ENCODE data around the gene ALK.
A peak's percentile ranks its signal among the peaks of the same experiment; 100 is the strongest.

The ALK gene

DNA sequence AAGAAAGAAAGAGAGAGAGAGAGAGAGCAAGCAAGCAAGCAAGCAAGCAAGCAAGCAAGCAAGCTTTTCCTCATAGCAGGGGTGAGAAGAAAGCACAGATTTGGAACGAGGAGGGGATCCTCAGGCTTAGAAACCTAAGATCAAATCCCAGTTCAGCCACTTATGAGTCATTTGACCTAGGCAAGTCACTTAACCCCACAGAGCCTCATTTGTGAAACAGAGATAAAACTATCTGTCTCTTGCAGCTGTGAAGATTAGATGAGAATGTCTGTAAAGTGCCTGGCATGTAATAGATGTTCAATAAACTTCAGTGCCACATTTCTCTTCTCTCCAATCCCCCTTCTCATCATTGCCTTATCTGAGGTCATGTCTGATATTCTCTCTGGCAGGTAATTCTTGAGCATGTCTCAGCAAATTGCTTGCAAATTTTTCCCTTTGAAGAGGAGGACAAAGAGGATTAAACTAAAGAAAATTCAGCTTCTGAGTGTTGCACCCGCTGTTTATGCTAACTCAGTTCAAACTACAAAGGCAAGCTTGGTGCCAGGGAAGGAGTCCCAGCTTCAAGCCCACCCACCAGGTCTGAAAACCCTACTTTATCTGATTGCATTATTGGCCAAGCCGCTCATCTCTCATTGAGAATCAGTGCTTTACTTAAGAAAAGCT, 20.3 kb downstream of the ALK start:
- DNase-seq = no peak

DNA sequence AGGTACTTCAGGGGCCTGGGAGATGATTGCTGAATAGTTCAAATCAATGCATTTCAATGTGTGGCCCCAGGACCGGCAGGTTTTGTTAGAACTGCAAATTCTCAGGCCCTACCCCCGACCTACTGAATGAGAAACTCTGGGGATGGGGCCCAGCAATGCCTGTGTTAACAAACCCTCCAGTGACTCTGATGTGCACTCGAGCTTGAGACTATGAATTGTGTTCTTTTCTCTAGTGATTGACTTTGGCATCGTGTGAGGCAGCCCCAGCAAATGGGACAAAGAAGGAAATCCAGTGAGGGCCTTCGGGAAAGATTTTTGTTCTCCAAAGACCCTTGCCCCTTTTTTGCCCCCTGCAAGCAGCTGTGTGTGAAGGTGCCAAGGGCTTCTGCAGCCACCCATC, 22.4 kb downstream of the ALK start:
- DNase-seq = no peak

DNA sequence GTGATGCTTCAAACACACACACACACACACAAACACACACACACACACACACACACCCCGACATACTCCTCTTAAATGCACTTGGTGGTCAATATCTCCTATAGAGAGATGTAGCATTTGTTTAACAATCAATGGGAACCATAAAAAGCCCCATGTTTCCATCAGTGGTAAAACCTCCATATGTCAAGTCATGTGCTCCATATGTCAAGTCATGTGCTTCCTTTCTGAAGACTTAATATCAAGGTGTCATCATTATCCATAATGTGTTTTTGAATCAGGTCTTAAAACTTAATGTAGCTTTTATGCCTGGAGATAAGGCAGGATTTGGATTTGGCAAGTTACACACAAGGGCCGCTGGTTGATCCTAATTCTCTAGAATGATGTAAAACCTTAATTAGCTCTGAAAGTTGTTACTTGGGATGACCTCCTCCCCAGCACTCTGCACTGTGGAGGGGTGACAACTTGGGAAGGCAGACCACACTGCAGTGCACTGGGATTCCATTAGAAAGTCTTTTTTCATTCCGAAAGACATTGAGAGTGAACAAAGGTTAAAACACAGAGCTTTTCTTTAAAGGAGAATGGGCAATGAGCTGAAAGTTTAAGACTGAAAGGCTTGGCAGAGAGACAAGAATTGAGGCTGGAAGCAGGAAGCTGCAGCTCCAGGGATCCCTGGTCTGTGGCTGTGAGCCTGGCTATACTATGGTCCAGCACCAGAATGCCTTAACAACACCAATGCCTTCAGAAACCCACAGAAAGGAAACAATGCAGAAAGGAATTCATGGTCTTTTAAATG, 26.4 kb downstream of the ALK start:
- no peak for DNase-seq

DNA sequence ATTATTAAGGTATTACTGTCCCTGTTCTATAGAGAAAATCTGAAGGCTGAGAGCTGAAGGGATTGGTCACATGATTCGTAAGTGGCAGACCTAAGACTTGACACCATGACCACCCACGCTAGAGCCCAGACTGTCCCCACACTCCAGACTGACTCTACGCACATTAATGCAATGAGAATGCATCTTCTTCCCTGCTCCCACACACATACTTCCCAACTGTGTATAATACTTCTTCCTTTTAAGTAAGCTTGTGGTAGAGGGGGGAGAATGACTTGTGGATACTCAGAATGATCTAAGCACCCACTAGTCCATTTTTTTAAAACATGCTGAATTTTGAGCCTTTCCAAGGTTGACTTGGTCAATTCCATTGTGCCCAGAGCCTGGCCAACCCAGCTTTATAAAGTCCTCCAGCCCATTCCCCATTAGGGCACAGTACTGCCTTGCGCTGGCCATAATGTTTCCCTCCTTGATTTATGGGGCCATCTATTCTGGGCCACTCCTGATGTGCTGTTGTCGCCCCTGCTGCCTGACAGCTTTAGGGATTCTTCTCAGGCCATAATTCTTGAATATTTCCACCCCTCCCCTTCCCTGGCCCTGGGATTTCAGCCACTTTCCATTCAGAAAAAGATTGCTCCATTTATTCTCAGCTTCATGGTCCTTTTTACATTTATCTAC, 28.7 kb downstream of the ALK start:
- DNase-seq = no peak

DNA sequence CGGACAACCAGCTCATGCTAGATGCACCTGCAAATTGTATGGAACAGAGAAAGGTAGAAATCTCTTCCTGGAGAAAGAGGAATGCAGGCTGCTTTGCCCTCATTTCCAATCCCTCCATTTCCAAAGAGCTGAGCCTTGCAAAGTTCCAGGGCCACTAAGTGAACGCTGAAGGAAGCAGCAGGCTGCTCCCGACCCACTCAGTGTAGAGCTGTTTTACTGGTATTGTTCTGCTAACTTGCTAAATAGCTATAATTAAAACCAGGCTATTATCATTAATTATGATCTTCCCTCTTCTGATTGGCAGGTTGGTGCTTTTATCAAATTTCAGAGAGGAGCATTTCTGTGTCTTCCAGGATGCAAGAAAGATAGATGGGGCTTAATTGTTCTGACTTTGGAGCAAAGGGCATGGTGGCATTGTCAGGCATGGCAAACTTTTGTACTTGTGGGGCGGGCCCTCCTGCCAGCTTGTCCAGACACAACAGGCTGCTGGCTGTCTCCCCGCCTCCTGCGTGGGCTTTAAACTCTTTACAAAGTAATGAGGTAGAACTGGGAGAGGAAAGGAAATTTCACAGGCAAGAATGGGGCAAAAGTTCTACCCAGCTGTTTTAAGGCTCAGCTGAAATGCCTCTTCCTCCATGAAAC, 40.2 kb downstream of the ALK start:
- DNase-seq = no peak

DNA sequence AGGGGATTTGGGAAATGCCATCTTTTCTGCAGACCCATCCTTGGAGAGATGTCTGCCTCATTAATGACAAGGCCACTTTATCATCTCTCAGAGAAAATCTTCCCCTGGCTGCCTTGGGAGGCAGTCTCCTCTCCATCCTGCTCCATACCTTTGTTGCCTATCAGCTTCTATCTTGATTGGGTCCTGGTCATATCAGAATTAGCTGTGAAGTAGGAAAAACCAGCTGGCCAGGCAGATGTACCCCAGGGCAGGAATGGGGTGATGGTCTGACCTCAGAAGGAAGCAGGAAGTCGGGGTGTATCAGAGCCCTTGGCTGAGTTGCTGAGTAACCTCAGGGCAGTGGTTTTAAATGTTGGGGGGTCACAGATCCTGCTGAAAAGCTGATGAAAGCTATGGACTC, 41.3 kb downstream of the ALK start:
- no peak for DNase-seq

DNA sequence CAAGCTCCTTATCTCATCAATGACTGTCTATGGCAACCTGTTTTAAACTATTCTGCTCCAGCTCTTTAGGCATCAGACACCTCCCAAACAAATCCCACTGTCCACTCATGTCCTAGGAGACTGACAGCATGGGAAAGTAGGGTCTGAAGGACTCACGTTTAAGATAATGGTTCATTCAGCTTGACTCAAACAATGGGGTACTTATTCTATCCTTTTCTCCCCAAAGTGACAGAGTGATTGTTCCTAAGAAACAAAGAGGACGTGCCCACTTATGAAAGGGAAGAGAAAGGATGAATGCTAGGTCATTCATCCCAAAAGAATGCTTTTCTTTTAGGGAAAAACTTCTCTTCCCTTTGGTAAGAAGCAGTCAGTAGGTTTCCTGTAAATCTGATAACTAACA, 41.9 kb downstream of the ALK start:
- no peak for DNase-seq

DNA sequence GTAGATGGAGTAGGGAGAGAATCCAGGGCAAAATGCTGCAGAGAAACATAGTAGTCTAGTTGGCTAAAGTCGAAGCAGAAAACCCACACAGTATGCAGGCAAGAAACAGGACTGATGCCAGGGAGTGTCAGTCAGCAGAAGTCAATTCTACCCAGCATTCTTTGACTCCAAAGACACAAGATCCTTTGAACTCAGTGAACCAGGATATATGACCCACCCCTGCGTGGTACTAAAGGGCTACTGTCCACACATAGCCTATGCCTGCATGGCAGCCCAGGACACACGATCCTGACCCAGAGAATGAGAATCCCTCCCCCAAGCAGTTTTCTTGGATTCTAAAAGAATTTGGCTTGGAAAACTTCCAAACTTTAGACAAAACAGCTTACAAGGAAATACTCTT, 42.5 kb downstream of the ALK start:
- no peak for DNase-seq

DNA sequence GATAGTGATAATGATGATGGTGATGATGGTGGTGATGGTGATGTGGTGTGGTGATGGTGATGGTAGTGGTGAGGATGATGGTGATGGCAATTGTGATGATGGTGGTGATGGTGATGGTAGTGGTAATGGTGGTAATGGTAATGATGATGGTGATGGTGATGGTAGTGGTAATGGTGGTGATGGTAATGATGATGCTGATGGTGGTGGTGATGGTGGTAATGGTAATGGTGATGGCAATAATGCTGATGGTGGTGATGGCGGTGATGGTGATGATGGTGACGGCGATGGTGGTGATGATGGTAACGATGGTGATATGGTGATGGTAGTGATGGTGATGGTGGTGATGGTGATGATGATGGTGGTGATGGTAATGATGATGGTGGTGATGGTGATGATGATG, 45.0 kb downstream of the ALK start:
- no peak for DNase-seq

DNA sequence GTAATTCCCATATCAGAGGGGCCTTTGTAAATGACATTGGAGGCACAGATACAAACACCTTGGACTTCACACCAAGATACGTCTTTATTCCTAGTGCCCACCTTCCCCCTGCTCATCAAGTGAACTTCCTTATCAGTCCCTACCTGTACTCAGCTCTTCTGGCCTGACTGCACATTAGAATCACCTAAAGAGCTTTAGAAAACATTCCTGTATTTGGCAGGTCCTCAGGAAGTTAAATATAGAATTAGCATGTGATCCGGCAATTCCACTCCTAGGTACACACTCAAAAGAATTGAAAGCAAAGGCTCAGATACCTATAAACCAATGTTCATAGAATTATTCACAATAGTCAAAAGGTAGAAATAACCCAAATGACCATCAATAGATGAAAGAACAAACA, 46.6 kb downstream of the ALK start:
- DNase-seq = no peak

DNA sequence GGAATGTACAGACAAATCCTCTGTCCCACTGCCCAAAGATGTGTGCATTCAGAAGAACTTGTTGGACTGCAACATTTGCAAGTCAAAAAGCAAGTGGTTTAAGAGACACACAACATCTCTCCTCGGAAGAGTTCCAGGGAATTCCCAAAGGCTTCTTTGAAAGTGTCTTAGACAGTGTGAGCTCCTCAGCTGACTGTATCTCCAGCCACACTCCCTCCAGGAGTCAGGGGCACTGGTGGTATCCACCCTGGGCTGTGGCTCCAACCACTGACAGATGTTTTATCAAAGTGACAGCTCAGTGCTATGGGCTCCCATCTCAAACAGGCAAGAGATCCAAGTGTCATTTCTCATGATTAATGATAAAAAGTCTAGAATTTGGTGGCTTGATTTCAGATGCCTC, 48.5 kb downstream of the ALK start:
- no peak for DNase-seq

DNA sequence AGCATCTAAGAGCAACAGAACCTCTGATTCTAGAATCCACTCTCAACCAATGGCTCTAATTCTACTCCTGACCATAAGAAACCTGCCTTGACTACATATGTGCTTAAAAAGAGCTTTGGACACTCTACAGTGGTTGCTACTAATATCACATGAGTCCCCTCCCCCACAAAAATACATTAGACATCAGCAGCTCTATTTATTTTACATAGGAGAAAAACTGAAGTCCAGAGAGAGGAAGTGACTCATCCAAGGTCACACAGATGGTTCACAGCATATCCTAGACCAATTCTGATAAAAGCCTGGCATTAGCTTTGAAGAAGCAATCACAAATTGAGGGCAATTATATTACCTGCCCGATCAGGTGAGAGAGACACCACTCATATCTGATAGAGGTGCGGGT, 49.8 kb downstream of the ALK start:
- DNase-seq = no peak

DNA sequence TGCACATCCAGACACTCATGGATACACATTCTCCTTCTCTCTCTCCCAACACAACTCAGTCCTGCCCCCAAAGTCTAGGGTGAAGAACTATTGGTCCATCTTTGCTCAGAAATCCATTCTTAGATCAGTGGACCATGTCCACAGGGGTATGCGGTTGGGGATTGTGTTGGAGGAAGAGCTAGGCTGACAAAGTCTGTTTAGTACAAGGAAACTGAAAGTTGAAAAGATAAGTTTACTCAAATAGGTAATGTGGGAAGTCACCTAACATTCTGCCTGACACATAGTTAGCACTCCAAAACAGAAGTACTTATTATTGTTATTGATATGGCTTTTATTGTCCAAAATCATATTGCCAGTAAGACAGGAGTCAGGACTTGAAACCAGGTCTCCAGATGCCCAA, 55.9 kb downstream of the ALK start:
- DNase-seq = no peak

DNA sequence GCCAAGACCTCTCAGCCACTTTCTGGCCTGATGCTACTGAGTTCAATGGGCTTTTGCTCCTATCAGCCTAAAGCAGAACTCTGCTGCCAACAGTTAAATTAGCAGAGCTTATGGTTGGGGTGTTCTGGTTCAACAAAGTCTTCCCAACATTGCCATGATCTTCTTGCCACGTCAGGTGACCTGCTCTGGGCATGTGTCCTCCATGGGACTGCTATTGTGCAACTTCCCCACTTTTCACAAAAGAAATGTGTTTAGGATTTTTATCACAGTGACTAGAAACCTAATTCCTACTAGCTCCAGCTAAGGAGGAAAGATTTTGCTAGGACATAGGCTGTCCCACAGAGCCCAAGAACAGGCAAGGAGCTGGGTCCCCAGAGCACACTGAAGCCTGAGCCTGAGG, 56.4 kb downstream of the ALK start:
- no peak for DNase-seq

DNA sequence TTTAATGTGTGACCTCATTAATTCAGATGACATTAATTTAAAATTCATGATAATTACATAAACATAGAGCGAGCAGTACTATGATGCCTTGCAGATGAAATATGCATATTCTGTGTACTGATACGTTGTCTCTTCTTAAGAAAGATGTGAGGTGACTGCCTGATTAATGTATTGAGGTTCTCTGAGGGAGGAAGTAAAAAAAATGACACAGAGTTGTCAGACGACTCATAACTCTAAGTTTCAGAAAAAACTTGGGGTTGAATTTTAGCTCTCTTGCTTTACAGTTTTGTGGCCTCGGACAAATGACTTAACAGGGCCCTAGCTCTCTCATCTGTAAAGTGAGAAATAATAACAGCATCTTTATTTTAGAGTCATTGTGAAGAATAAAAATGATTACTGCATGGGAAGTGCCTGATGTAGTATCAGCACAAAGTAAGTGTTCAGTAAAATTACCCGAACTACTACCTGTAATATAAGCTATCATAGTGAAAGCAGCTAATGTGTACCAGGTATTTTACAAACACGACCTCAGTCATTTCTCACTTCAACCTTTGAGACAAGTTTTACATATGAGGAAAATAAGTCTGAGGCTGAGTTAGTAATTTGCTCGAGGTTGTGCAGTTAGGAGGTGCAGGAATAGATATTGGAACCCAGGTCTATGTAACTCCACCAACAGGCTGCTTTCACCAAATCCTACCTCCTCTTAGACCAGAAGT, 65.3 kb downstream of the ALK start:
- no peak for DNase-seq

DNA sequence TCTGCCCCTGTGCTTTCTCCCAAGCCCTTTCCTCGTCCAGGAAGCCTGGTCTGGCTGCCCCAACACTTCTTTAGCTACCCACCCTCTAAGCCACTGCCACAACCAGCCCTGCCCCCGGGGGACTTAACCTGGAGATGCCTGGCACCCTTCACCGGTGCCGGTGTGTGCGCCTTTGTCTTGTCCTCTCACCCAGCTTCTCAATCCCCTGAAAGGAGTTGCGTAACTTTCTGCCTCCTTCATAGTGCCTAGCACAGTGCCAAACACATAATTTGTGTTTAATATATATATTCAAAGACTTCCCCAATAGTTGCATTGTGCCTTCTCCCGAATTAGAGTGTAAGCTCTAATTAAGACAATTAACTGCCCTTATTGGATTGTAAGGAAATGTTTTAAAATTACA, 70.6 kb downstream of the ALK start:
- no peak for DNase-seq

DNA sequence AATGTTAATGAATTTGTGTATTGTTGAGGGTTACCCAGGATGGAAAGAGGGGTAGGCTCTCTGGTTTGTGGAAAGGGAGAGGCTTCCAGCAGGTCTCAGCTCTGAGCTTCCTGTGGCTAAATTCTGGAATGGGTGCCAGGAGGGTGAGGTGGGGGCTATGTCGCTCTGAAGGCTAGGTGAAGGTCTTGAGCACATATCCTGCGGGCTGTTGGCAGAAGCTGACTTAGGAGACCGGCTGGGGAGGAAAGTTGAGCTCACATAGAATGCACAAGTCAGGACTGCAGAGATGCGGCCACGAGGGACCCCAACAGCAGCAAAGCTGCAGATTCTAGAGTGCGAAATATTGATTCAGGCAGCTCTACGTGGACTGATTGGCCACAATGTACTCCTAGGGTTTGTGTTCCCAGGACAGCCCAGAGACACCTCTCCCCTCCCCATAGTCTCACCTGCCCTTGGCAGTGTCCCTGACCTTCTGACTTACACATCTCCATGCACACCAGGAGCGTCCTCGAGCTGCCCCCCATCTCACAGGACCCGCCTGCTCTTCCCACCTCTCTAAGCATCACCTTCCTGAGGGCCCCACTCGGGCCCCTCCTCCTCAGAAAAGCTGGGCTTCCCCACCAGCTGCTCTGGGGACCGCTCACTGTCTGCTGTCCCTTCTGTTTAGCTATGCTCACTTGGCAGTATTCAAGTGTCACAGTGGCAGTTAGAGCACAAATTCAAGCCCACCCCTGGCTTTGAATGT, 72.6 kb downstream of the ALK start:
- DNase-seq = no peak

DNA sequence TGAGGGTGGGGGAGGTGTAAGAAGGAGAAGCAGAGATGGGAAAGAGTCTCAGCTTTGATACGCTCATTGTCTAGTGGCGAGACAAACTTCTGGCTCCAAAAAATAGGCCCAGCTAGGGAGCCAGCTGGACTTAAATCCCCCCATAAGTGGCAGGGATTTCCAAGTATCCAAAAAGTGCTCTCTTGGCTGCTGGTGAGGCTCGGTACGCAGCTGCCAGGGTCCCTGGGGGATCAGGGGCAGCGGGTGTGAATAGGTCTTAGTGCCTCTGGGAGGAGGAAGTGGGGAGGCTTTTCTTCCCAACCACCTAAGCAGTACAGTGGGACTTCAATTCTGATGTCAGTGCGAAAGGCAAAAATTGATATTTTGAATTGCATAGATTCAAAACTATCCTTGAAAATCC, 73.5 kb downstream of the ALK start:
- DNase-seq = no peak

DNA sequence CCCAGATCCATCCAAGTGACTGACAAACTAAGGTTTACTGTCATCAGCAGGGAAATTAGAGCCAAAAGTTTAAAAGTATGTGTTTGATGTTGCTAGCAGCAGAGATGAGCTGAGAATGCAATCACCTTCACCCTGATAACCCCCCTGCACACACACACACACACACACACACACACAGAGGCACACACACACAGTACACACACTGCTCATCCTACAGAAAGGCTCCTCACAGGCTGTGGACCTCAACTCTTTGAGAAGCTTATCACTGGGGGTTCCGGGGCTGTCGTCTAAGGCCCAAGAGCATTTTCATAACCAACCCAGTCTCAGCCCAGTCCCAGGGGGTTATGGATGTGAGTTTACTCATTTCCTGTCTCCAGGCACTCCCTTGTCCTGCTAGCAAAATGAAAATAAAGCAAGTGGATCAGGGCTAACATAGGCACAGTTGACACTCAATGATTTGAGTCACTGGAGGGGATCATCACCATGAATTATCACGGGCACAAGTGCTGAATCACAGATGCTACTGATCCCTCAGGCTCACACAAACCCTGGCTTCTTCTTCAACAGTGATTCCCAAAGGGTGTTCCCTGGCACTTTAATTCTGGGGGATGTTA, 76.6 kb downstream of the ALK start:
- DNase-seq = no peak

DNA sequence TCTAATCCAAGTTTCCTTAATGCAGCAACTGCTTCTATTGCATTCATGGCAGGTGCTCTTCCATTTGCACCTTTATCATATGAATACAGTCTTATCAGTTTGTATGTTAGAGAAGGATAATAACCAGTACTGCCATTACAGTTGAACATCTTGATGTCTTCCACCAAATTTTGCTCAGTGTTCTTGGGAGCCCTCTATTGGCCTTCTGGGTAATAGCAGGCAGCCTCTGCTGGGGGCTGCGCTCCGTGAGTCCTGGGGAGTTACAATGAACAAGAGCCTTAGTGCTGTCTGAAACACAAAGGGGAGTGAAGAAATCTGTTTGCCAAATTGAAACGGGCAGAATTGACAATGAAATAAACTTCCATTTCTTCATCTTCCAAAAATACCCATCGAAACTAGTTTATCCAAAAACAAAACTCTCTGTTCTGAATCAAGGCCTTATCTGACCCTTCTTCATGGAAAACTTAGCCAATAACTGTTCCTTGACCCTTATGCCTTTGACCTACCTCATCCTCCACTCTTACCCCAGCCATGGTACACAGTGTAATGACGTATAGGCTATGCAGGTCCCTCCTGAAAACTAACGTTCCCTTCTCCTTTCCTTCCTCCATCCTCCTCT, 79.9 kb downstream of the ALK start:
- DNase-seq = peak; percentile 16 to 18

DNA sequence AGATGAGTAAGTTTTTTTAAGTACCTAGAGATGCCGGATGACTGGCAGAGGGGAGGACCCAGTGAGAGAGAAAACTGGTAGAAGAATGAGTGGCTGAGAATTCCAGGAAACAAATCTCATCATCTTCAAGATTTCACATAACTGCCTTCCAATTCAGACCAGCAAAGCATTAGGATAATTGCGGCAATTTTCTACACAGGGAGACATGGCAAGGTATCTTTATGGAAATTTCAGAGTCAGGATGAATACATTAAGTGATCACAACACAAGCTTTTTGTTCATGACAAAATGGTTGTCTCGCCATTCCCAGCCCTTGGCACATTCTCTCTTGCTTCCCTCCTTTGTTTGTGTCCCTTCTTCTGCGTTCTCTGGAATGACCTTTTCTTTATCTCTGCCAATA, 82.1 kb downstream of the ALK start:
- DNase-seq = no peak

All from CD4-positive, alpha-beta T cell treated with Interleukin-4 for 1 hour (primary cell).